WTC11 (cell line): ENCODE results near the gene SLC13A2.
"Not testable (repeated sequence)": the region's sequence is repeated elsewhere in the genome, so short reads cannot be mapped to it uniquely, and the experiment has no call there.

Source experiments
- OVOL2 ChIP-seq: fragments of 250-450 bp; sonication (Bioruptor Pico); IDR thresholded peaks from 2 replicates; pipeline ENCODE4 v1.9.0; 2021; ENCODE audit warnings: mild to moderate bottlenecking, borderline replicate concordance
- ZNF121 ChIP-seq: sonication (generic); formaldehyde crosslinking; IDR thresholded peaks from 2 replicates; pipeline ENCODE4 v1.8.0; 2023; ENCODE audit warnings: missing genetic modification reagents
- TF ChIP-seq, protein P1 (sequence below): fragments of 200-600 bp; IDR thresholded peaks from 2 replicates; pipeline ENCODE4 v1.8.0; 2022; ENCODE audit warnings: antibody characterized with exemption

- not testable (repeated sequence) for TF ChIP-seq ZNF121, OVOL2 (CRISPR knock-in tag)
- TF ChIP-seq, protein P1, sequence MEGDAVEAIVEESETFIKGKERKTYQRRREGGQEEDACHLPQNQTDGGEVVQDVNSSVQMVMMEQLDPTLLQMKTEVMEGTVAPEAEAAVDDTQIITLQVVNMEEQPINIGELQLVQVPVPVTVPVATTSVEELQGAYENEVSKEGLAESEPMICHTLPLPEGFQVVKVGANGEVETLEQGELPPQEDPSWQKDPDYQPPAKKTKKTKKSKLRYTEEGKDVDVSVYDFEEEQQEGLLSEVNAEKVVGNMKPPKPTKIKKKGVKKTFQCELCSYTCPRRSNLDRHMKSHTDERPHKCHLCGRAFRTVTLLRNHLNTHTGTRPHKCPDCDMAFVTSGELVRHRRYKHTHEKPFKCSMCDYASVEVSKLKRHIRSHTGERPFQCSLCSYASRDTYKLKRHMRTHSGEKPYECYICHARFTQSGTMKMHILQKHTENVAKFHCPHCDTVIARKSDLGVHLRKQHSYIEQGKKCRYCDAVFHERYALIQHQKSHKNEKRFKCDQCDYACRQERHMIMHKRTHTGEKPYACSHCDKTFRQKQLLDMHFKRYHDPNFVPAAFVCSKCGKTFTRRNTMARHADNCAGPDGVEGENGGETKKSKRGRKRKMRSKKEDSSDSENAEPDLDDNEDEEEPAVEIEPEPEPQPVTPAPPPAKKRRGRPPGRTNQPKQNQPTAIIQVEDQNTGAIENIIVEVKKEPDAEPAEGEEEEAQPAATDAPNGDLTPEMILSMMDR = not testable (repeated sequence)
Observed at GRCh38 chr17:28522281-28522680, 48.8 kb downstream of the SLC13A2 start.
